Kidney (tissue), 14 donors: ENCODE results near the gene LDLRAD4. TPM values are rescaled to one million over a fixed set of nuclear protein-coding genes. Genes with fewer than 3 reads are reported as not detected.

Experiments
- DNase-seq, 5 donors: peaks; one replicate each; pipeline ENCODE4 v3.0.0-alpha.2; 2013 to 2020
- FAIRE-seq: peaks from 2 replicates; lab custom pipeline; 2012; peaks lifted over from hg19 to GRCh38; lab: Jason Lieb, UNC
- H3K27ac ChIP-seq, 2 donors: one replicate each; pipeline ENCODE4 v1.7.0; 2013; ENCODE audit warnings: low read depth in 2 of 2, low read length in 2 of 2, inconsistent platforms in 1 of 2
- H3K27me3 ChIP-seq: one replicate; pipeline ENCODE4 v1.7.1; 2013; ENCODE audit warnings: low read length, inconsistent platforms; ENCODE audit not compliant: control insufficient read depth, insufficient read depth
- H3K36me3 ChIP-seq, 3 donors: one replicate each; pipeline versions ENCODE4 v1.7.0 to v1.7.1; 2013; ENCODE audit warnings: low read length in 3 of 3, control low read depth in 1 of 3, inconsistent platforms in 1 of 3; ENCODE audit not compliant: insufficient read depth in 3 of 3, control insufficient read depth in 2 of 3
- H3K4me1 ChIP-seq, 3 donors: one replicate each; pipeline versions ENCODE4 v1.7.0 to v1.7.1; 2013; ENCODE audit warnings: low read length in 3 of 3, inconsistent platforms in 1 of 3, low read depth in 1 of 3; ENCODE audit not compliant: control insufficient read depth in 2 of 3, insufficient read depth in 2 of 3
- H3K4me3 ChIP-seq, 3 donors: one replicate each; pipeline versions ENCODE4 v1.7.0 to v1.8.1; 2013; ENCODE audit warnings: low read length in 3 of 3, control low read depth in 1 of 3, inconsistent platforms in 1 of 3
- H3K9ac ChIP-seq, 3 donors: one replicate each; pipeline versions ENCODE4 v1.7.0 to v1.7.1; 2013; ENCODE audit warnings: low read length in 3 of 3, control low read depth in 1 of 3, inconsistent platforms in 1 of 3
- H3K9me3 ChIP-seq, 3 donors: one replicate each; pipeline versions ENCODE4 v1.7.0 to v1.7.1; 2013; ENCODE audit warnings: low read length in 3 of 3, control low read depth in 1 of 3, inconsistent platforms in 1 of 3; ENCODE audit not compliant: control insufficient read depth in 2 of 3, insufficient read depth in 1 of 3
- intact Hi-C: fragments of 100-400 bp; cut with DNase I; formaldehyde crosslinking; loops from one replicate; pipeline ENCODE4 v1.11.1; 2022
- polyA plus RNA-seq: library from polyadenylated mRNA; stranded (reverse); fragments of 350-450 nt; fragmentation: Illumina TruSeq; extraction: RNeasy Lipid Tissue Mini Kit (QIAGEN cat#74804); gene quantifications from one replicate; pipeline ENCODE4 v1.2.3, GENCODE V29; 2014; ENCODE audit warnings: low read depth, low replicate concordance; ENCODE audit not compliant: insufficient read depth
- total RNA-seq: library from RNA; stranded (reverse); fragmentation: NEBNext Ultra II Directional; extraction: Animal tissue kit (Norgen Biotek cat#: 25700); gene quantifications from one replicate; pipeline ENCODE4 v1.2.1, GENCODE V29; 2021
- TF ChIP-seq, protein P1 (sequence below): IDR thresholded peaks from 3 replicates; pipeline ENCODE4 v1.5.1; 2012; ENCODE audit warnings: mild to moderate bottlenecking, moderate library complexity, borderline replicate concordance; ENCODE audit not compliant: insufficient read depth; ENCODE audit errors: extremely low read depth
- donor health status: control.
- donor health status: control.
- donor health status: control.
- donor health status: control.
- donor health status: control.
- donor health status: DM: yes; HTN: yes; CAD: no.
- donor health status: Normal renal cell carcinoma (clear cell type).

LDLRAD4 gene
- total and polyA plus RNA-seq, 2 donors from 2014 or later, result 2.3 to 42.3 TPM

DNA sequence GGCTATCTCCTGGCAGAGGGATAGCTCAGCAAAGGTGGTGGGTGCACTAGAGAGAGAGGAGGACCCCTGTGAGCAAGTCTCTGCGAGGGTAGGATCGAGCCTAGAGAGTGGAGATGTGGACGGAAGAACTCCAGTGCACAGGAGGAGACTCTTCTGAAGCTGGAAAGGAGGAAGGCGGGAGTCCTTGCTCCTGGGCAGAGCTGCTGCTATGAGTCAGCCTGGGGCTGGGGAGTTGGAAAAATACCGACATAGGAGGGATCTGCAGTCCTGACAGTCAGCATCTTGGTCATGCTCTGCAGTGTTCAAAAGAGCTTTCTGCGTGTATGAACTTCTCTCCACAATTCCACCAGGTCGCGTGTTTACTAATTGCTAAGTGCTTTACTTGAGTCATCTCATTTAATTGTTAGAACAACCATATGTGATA, 233.8 kb downstream of the LDLRAD4 start:
- intact Hi-C loops, result no loop called here
- FAIRE-seq, result no peak

GRCh38 chr18:13452871-13453680, 234.5 kb downstream of the LDLRAD4 start:
- no peaks in the 10 kb centered on the region for H3K36me3 ChIP-seq
- no peak overlapping the region for H3K4me3 ChIP-seq
- H3K4me1 ChIP-seq, result peaks cover 0 to 4% (median 0%) of the 10 kb centered on the region in 3 donors
- TF ChIP-seq, protein P1, sequence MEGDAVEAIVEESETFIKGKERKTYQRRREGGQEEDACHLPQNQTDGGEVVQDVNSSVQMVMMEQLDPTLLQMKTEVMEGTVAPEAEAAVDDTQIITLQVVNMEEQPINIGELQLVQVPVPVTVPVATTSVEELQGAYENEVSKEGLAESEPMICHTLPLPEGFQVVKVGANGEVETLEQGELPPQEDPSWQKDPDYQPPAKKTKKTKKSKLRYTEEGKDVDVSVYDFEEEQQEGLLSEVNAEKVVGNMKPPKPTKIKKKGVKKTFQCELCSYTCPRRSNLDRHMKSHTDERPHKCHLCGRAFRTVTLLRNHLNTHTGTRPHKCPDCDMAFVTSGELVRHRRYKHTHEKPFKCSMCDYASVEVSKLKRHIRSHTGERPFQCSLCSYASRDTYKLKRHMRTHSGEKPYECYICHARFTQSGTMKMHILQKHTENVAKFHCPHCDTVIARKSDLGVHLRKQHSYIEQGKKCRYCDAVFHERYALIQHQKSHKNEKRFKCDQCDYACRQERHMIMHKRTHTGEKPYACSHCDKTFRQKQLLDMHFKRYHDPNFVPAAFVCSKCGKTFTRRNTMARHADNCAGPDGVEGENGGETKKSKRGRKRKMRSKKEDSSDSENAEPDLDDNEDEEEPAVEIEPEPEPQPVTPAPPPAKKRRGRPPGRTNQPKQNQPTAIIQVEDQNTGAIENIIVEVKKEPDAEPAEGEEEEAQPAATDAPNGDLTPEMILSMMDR, result no peak
- no peak overlapping the region for H3K27ac ChIP-seq
- intact Hi-C loops, result no loop called here
- no peaks in the 10 kb centered on the region for H3K27me3 ChIP-seq
- no peak for DNase-seq
- H3K9ac ChIP-seq, result no peak overlapping the region
- H3K9me3 ChIP-seq, result no peaks in the 10 kb centered on the region
- FAIRE-seq, result no peak

More for the DNA sequence above, 233.8 kb downstream of the LDLRAD4 start:
- Histone ChIP-seq H3K9me3 (no peaks in the 10 kb centered on the region), H3K9ac (no peak overlapping the region), H3K27ac (no peak overlapping the region), H3K36me3 (no peaks in the 10 kb centered on the region), H3K4me1 (peaks cover 0 to 4% (median 0%) of the 10 kb centered on the region in 3 donors), H3K4me3 (no peak overlapping the region), H3K27me3 (no peaks in the 10 kb centered on the region)
- TF ChIP-seq, protein P1, result no peak
- DNase-seq, result no peak

DNA sequence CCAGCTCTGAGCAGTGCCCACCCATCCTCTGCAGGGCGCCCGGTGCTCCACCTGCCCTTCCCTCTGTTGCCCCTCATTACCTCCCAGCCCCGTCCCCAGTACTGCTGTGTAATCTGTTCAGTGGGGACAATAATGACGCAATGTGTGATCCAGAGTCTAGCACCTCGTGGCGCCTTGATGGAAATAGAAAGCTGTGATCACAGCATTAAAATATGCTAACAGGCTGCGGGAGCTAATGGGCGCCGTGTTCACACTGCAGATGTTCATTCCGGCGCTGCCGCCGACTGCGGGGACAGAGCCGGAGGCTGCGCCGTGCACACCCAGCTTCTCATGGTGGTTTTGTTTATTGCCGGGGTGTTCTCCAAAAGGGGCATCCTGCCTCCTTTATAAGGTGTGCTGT, 235.2 kb downstream of the LDLRAD4 start:
- DNase-seq (no peak), FAIRE-seq (no peak)
- no peak overlapping the region for H3K27ac ChIP-seq
- peaks cover 0 to 4% (median 0%) of the 10 kb centered on the region in 3 donors for H3K4me1 ChIP-seq
- H3K9me3 ChIP-seq, result no peaks in the 10 kb centered on the region
- intact Hi-C loops, result no loop called here
- no peaks in the 10 kb centered on the region for H3K36me3 ChIP-seq
- no peak overlapping the region for H3K4me3 ChIP-seq
- H3K9ac ChIP-seq, result no peak overlapping the region
- H3K27me3 ChIP-seq, result no peaks in the 10 kb centered on the region
- TF ChIP-seq, protein P1, result no peak
